Effector memory CD4-positive, alpha-beta T cell (primary cell): ENCODE measurements around the gene EFCAB11.

Experiments
- DNase-seq, 3 donors: peaks; one replicate each; pipeline ENCODE4 v3.0.0-alpha.2; 2020
- H3K27ac ChIP-seq: 2 replicates; pipeline ENCODE4 v1.7.0; 2013; ENCODE audit warnings: mild to moderate bottlenecking, low read length, moderate library complexity; ENCODE audit not compliant: insufficient read depth, poor library complexity, severe bottlenecking
- H3K27me3 ChIP-seq: replicated peaks from 2 replicates; pipeline ENCODE4 v1.7.0; 2013; ENCODE audit warnings: mild to moderate bottlenecking, low read length; ENCODE audit not compliant: insufficient read depth, control insufficient read depth, poor library complexity, severe bottlenecking
- H3K36me3 ChIP-seq: 2 replicates; pipeline ENCODE4 v1.7.0; 2013; ENCODE audit warnings: mild to moderate bottlenecking, low read length, moderate library complexity; ENCODE audit not compliant: control insufficient read depth, insufficient read depth
- H3K4me1 ChIP-seq: 2 replicates; pipeline ENCODE4 v1.7.0; 2013; ENCODE audit warnings: low read length, mild to moderate bottlenecking; ENCODE audit not compliant: control insufficient read depth, insufficient read depth, poor library complexity, severe bottlenecking
- H3K4me3 ChIP-seq: 2 replicates; pipeline ENCODE4 v1.7.0; 2013; ENCODE audit warnings: low read length, low read depth, mild to moderate bottlenecking; ENCODE audit not compliant: insufficient read depth, poor library complexity, severe bottlenecking
- H3K9me3 ChIP-seq: 2 replicates; pipeline ENCODE4 v1.7.0; 2013; ENCODE audit warnings: mild to moderate bottlenecking, low read length, moderate library complexity; ENCODE audit not compliant: control insufficient read depth

The EFCAB11 gene

DNA sequence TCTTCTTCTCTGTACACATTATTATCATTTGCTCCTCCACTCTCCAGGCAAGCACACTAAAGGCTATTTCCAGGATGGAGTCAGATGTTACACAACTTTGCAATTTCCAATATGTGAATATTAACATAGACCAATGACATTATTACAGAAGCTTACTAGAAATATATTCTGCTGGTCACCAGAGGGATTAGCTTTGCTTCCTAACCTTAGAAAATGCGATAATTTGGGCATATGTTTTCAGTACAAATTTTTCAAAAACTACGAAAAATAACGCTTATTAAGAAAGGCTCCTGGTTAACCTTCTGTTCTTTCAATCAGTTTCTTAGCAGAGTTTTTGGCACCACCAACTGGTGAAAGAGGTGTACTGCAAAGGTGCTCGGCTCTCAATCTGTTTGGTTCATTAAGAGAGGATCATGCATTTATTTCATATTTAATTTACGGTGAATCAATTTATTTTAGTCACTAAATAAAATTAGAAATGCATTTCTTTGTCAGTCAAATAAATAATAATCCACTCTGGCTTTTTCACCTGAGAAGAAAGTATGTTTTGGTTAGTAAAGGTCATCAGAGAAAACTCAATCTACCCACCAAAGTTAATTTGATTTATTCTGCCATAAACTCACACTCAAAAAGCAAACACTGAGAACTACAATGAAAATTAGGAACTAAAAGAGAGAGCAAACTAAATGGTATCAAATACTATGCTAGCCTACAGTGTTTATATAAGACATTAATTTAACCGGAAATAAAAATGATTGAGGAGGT is 39.2 kb downstream of the EFCAB11 start:
- no peaks in the 10 kb centered on the region for H3K9me3 ChIP-seq
- no peaks in the 10 kb centered on the region for H3K36me3 ChIP-seq
- no peak overlapping the region for H3K27ac ChIP-seq
- no peaks in the 10 kb centered on the region for H3K27me3 ChIP-seq
- no peak overlapping the region for H3K4me3 ChIP-seq
- peak in 2 of 3 donors; percentile 22 to 37 for DNase-seq
- H3K4me1 ChIP-seq = no peaks in the 10 kb centered on the region

DNA sequence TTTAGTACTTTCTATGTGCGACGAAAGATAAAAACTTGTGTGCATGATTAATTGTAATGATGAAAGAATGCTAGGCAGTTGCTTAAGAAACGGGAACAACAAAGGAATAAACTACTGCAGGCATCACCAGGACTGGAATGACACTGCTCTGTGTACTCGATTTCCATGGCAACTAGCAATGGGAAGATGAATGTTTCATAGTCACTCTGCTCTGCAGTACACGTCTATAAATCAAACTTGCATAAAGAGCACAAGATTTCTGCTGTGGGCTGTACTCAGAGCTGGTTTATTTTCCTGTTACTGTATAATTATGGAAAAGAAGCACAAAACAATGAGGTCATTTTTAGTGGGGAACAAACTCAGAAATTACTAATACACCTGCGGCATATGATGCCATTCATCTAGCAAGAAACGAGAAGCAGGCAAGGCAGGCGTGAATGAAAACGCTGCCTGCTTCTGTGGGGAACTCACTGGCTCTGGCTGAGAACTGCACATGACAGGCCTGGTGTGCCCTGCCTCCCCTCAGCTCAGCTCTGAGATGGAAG is 41.8 kb downstream of the EFCAB11 start:
- DNase-seq = no peak
- H3K27ac ChIP-seq = no peak overlapping the region

DNA sequence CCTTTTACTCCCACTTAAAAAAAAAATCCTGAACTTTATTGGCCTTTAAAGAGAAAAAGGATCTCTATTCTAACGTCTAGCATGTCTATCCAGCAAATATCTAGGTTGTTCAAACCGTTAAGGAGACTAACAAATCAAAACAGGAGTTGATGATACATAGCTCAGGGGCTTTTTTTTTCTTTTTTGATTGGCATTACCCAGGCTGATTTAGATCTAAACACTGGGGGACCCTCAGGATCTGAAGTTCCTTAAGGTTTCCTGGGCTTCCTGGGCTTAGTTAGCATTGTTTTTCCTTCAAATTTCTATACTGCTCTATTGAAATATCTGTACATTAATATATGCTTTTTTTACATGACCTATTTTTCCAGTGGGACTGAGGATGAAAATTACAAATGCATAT is 42.3 kb downstream of the EFCAB11 start:
- Histone ChIP-seq H3K4me1 (no peaks in the 10 kb centered on the region), H3K4me3 (no peak overlapping the region), H3K27ac (no peak overlapping the region), H3K36me3 (no peaks in the 10 kb centered on the region), H3K27me3 (no peaks in the 10 kb centered on the region), H3K9me3 (no peaks in the 10 kb centered on the region)
- no peak for DNase-seq

More for the DNA sequence above, 41.8 kb downstream of the EFCAB11 start:
- H3K9me3 ChIP-seq = no peaks in the 10 kb centered on the region
- H3K4me3 ChIP-seq = no peak overlapping the region
- no peaks in the 10 kb centered on the region for H3K27me3 ChIP-seq
- H3K4me1 ChIP-seq = no peaks in the 10 kb centered on the region
- no peaks in the 10 kb centered on the region for H3K36me3 ChIP-seq

DNA sequence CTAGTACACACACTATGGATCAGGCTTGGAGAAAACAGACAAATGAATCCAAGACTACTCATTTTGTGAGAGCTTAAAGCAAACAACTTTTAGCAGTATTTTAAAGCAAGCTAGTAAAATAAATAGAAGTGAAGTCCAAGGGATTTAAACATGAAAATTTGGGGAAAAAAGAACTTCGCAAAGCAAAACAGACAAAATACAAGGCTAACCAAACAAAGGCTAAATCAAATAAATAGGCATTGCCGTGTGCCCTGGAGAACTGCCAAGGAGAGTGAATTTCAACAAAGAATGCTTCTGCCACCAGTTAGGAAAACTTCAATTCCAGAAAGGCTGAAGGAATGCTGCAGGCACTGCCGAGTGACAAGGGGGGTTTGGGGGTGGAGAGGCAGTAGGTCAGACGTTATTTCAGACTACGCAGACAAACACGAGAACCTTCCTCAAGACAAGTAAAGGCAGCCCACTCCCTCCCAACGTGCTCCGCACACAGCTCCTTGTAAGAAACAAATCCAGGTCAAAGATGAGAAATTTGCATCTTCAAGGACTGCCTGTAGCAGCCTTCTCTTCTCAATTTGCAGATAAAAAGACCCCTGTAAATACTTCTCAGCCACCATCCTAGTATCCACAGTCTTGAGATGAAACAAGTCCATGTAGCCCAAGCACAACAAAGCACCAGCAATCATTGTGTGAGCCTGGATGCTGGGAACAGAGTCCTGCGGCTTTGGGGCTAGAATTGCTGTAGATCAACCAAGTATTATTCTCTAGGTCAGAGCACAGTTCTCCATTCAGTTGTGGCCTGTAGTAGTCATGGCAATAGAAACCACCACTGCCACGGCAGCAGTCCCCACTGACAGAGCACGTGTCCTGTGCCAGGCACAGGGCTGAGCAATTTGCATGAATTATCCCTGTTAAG is 43.3 kb downstream of the EFCAB11 start:
- Histone ChIP-seq H3K9me3 (no peaks in the 10 kb centered on the region), H3K36me3 (no peaks in the 10 kb centered on the region), H3K4me1 (no peaks in the 10 kb centered on the region), H3K27ac (no peak overlapping the region), H3K4me3 (no peak overlapping the region), H3K27me3 (no peaks in the 10 kb centered on the region)
- DNase-seq = no peak

DNA sequence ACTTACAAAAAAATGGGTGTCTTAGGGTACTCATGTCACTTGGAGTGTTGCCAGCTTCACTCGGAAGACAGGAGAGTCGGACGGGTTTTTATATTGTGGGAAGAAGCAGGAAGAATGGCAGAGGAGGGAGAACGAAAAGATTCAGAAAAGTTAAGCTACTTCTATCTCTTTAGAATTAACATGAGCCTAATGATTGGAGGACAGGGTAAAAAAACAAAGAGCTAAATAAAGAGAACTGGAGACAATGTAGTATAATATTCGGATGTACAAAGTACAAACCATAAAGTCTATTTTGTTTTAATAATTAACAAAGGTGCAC is 43.9 kb downstream of the EFCAB11 start:
- Histone ChIP-seq H3K9me3 (no peaks in the 10 kb centered on the region), H3K36me3 (no peaks in the 10 kb centered on the region), H3K4me3 (no peak overlapping the region), H3K27me3 (no peaks in the 10 kb centered on the region), H3K4me1 (no peaks in the 10 kb centered on the region), H3K27ac (no peak overlapping the region)
- no peak for DNase-seq

DNA sequence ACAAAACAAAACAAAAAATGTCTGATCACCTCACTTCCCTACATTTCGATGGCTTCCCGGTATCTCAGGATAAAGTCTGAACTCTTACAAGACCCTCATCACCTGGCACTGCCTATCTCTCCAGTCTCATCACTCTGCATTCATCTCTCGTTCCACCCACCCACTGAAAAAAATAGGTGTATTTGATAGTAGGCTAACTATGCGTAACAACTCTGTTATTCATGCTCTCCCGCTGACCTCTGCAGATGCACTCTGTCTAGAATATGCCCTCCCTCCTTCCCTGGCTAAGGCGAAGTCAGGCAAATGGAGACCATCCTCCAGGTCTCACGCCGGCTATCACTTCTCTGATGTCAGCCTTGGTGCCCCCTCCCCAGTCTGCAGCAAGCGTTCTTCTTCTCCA is 44.9 kb downstream of the EFCAB11 start:
- H3K36me3 ChIP-seq = no peaks in the 10 kb centered on the region
- no peaks in the 10 kb centered on the region for H3K4me1 ChIP-seq
- DNase-seq = no peak
- H3K27ac ChIP-seq = no peak overlapping the region
- no peaks in the 10 kb centered on the region for H3K9me3 ChIP-seq
- no peak overlapping the region for H3K4me3 ChIP-seq
- H3K27me3 ChIP-seq = no peaks in the 10 kb centered on the region

DNA sequence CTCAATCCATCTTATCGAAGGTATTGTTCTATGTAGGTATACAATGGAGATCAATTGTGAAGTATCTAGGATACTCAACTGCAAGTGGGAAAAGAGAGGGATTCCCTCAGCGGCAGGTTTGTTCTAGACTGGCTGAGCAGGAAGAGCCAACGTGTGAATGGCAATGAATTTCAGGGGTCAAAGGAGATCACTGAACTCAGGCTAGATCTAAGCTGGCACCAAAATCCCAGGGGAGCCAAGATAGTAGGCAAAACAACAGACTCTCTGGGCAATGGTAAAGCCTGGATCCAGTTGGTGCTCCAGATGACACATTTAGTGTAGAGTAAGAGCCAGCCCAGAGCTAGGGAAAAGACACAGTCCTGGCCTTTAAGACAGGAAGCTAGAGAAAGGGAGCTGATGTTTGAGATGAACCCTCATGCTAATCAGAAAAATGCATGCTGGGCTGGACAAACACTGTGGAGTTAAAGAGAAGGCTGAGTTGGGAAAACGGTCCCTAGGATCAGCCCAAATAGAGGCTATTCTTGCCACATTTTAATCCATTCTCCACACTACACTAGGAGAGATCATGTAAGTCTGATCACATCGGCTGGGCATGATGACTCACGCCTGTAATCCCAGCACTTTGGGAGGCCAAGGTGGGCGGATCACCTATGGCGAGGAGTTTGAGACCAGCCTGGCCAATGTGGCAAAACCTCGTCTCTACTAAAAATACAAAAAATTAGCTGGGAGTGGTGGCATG is 45.6 kb downstream of the EFCAB11 start:
- Histone ChIP-seq H3K27ac (no peak overlapping the region), H3K36me3 (no peaks in the 10 kb centered on the region), H3K27me3 (no peaks in the 10 kb centered on the region), H3K4me1 (no peaks in the 10 kb centered on the region), H3K4me3 (no peak overlapping the region), H3K9me3 (no peaks in the 10 kb centered on the region)
- no peak for DNase-seq

DNA sequence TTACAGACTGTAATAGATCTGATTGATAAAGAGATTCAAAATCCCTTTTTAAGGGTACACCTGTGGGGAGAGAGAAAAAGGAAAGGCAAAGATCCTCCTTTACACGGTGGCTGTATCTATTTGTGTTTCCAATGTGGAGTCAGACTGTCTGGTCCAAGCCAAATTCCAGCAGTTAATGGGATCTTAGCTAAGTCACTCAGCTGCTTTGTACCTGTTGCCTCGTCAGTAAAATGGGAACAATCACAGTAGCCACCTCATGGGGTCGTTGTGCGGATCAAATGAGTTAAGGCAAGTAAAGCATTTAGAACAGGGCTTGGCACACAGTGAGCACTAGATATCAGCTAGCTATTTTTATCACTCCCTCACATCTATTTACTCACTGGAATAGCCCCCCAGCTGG is 46.9 kb downstream of the EFCAB11 start:
- Histone ChIP-seq H3K9me3 (no peaks in the 10 kb centered on the region), H3K4me3 (no peak overlapping the region), H3K27ac (no peak overlapping the region), H3K27me3 (no peaks in the 10 kb centered on the region), H3K36me3 (no peaks in the 10 kb centered on the region), H3K4me1 (peaks cover 5% of the 10 kb centered on the region)
- no peak for DNase-seq

DNA sequence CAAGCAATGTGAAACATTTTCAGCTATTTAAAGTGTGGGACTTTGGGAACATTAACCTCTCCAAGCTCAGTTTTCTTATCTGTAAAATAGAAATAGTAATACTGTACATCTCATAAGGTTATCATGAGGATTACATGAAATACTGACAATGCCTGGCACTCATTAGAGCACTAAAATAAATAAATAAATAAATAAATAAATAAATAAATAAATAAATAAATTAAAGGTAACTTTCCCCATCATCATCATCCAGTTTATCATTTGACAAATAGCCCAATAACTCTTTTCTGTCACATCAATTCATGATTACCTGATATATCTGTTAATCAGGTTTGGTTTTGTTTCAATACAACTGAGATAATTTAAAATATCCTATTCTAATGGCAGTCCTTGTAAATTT is 48.5 kb downstream of the EFCAB11 start:
- no peaks in the 10 kb centered on the region for H3K27me3 ChIP-seq
- H3K4me3 ChIP-seq = no peak overlapping the region
- H3K4me1 ChIP-seq = peaks cover 5% of the 10 kb centered on the region
- DNase-seq = no peak
- no peaks in the 10 kb centered on the region for H3K36me3 ChIP-seq
- H3K9me3 ChIP-seq = no peaks in the 10 kb centered on the region
- no peak overlapping the region for H3K27ac ChIP-seq
